HepG2 (cell line): ENCODE results near the gene SSBP4. TPM values are rescaled to one million over a fixed set of nuclear protein-coding genes. Genes with fewer than 3 reads are reported as not detected.

Source experiments
- BORCS8-MEF2B ChIP-seq: sonication (generic); formaldehyde crosslinking; IDR thresholded peaks from 2 replicates; pipeline ENCODE4 v1.8.0; 2022; ENCODE audit warnings: mild to moderate bottlenecking, missing genetic modification reagents
- CBX2 ChIP-seq, 2 experiments: fragments of 200-600 bp in 1 of 2; sonication (generic); formaldehyde crosslinking in 1 of 2; IDR thresholded peaks; 2 replicates each; pipeline versions ENCODE4 v1.7.0 to v1.8.1; 2018 to 2022; ENCODE audit warnings: low read depth in 2 of 2, low read length in 1 of 2, mild to moderate bottlenecking in 1 of 2, missing genetic modification reagents in 1 of 2
- CTCF ChIP-seq: sonication (generic); formaldehyde crosslinking; IDR thresholded peaks from 2 replicates; pipeline ENCODE4 v1.5.0; 2020; ENCODE audit warnings: mild to moderate bottlenecking, missing genetic modification reagents, moderate library complexity
- HDAC1 ChIP-seq: sonication (generic); formaldehyde crosslinking; IDR thresholded peaks from 2 replicates; pipeline ENCODE4 v1.5.1; 2020; ENCODE audit warnings: mild to moderate bottlenecking, missing genetic modification reagents
- HHEX ChIP-seq: IDR thresholded peaks from 2 replicates; pipeline ENCODE4 v1.6.1; 2016; ENCODE audit warnings: control low read depth
- HNF4A ChIP-seq: sonication (generic); formaldehyde crosslinking; IDR thresholded peaks from 2 replicates; pipeline ENCODE4 v1.4.0; 2020; ENCODE audit warnings: missing genetic modification reagents
- KLF6 ChIP-seq: IDR thresholded peaks from 2 replicates; pipeline ENCODE4 v1.8.0; 2016; ENCODE audit warnings: missing biosample characterization, missing genetic modification reagents
- NKX3-1 ChIP-seq: sonication (generic); formaldehyde crosslinking; IDR thresholded peaks from 2 replicates; pipeline ENCODE4 v1.5.0; 2020; ENCODE audit warnings: missing genetic modification reagents
- NR2C2 ChIP-seq: sonication (generic); formaldehyde crosslinking; IDR thresholded peaks from 2 replicates; pipeline ENCODE4 v1.4.0; 2020; ENCODE audit warnings: missing genetic modification reagents, mild to moderate bottlenecking, moderate library complexity, borderline replicate concordance
- PHF8 ChIP-seq: sonication (generic); formaldehyde crosslinking; IDR thresholded peaks from 2 replicates; pipeline ENCODE4 v1.5.0; 2020; ENCODE audit warnings: missing genetic modification reagents
- POLR2AphosphoS5 ChIP-seq: IDR thresholded peaks from 2 replicates; pipeline ENCODE4 v1.6.1; 2012; ENCODE audit warnings: low read depth, low read length
- RAD21 ChIP-seq: fragments of 450-650 bp; formaldehyde crosslinking; IDR thresholded peaks from 2 replicates; pipeline ENCODE4 v1.5.0; 2020; ENCODE audit warnings: mild to moderate bottlenecking
- SP4 ChIP-seq: sonication (generic); formaldehyde crosslinking; IDR thresholded peaks from 2 replicates; pipeline ENCODE4 v1.8.1; 2023; ENCODE audit warnings: mild to moderate bottlenecking, missing genetic modification reagents
- SPEN ChIP-seq: sonication (generic); formaldehyde crosslinking; IDR thresholded peaks from 2 replicates; pipeline ENCODE4 v1.5.1; 2020; ENCODE audit warnings: low read depth, mild to moderate bottlenecking, missing genetic modification reagents
- YEATS4 ChIP-seq: sonication (generic); formaldehyde crosslinking; IDR thresholded peaks from 2 replicates; pipeline ENCODE4 v1.4.0; 2020; ENCODE audit warnings: missing genetic modification reagents, borderline replicate concordance
- ZFYVE20 ChIP-seq: sonication (generic); formaldehyde crosslinking; IDR thresholded peaks from 2 replicates; pipeline ENCODE4 v1.8.0; 2023; ENCODE audit warnings: low read depth, mild to moderate bottlenecking, moderate library complexity, missing genetic modification reagents, borderline replicate concordance
- ZMAT3 ChIP-seq: sonication (generic); formaldehyde crosslinking; conservative IDR thresholded peaks from 2 replicates; pipeline ENCODE4 v1.7.0; 2021; ENCODE audit warnings: missing genetic modification reagents
- ZNF264 ChIP-seq: sonication (generic); formaldehyde crosslinking; IDR thresholded peaks from 2 replicates; pipeline ENCODE4 v1.4.0; 2020; ENCODE audit warnings: missing genetic modification reagents
- ZNF317 ChIP-seq: sonication (generic); formaldehyde crosslinking; IDR thresholded peaks from 2 replicates; pipeline ENCODE4 v1.5.0; 2020; ENCODE audit warnings: mild to moderate bottlenecking, missing genetic modification reagents
- ZNF383 ChIP-seq: sonication (generic); formaldehyde crosslinking; IDR thresholded peaks from 2 replicates; pipeline ENCODE4 v1.4.0; 2020; ENCODE audit warnings: missing genetic modification reagents, mild to moderate bottlenecking, borderline replicate concordance
- ZNF570 ChIP-seq: sonication (generic); formaldehyde crosslinking; IDR thresholded peaks from 2 replicates; pipeline ENCODE4 v1.4.0; 2020; ENCODE audit warnings: mild to moderate bottlenecking, missing genetic modification reagents, borderline replicate concordance
- ZNF747 ChIP-seq: sonication (generic); formaldehyde crosslinking; IDR thresholded peaks from 2 replicates; pipeline ENCODE4 v1.8.1; 2023; ENCODE audit warnings: missing genetic modification reagents, mild to moderate bottlenecking, borderline replicate concordance
- ZNF776 ChIP-seq: sonication (generic); formaldehyde crosslinking; IDR thresholded peaks from 2 replicates; pipeline ENCODE4 v1.4.0; 2020; ENCODE audit warnings: mild to moderate bottlenecking, missing genetic modification reagents
- ZNF788 ChIP-seq: sonication (generic); formaldehyde crosslinking; IDR thresholded peaks from 2 replicates; pipeline ENCODE4 v1.5.0; 2020; ENCODE audit warnings: mild to moderate bottlenecking, missing genetic modification reagents, borderline replicate concordance
- ZNF883 ChIP-seq: sonication (generic); formaldehyde crosslinking; IDR thresholded peaks from 2 replicates; pipeline ENCODE4 v1.5.1; 2020; ENCODE audit warnings: mild to moderate bottlenecking, missing genetic modification reagents; ENCODE audit errors: not compliant biosample characterization
- ZSCAN12 ChIP-seq: sonication (generic); formaldehyde crosslinking; IDR thresholded peaks from 2 replicates; pipeline ENCODE4 v1.9.0; 2021; ENCODE audit warnings: mild to moderate bottlenecking, missing genetic modification reagents
- polyA plus RNA-seq, 8 experiments: library from polyadenylated mRNA; depleted of rRNA in 3 of 8; stranded (reverse) in 7 of 8; unstranded in 1 of 8; fragments of >200 nt; fragmentation: Illumina TruSeq in 4 of 8; extraction: Trizol in 4 of 8; gene quantifications; 2 replicates each; pipeline versions ENCODE4 v1.2.1 to v1.2.3, GENCODE V29; 2011 to 2016; ENCODE audit warnings: low read depth in 4 of 8, missing spikeins in 1 of 8, mixed read lengths in 1 of 8; ENCODE audit not compliant: insufficient read depth in 1 of 8
- total RNA-seq, 5 experiments: library from RNA; depleted of rRNA; stranded (reverse); fragments of >200 nt; fragmentation: Illumina TruSeq; extraction: Trizol; gene quantifications; 2 replicates each; pipeline ENCODE4 v1.2.3, GENCODE V29; 2016; ENCODE audit warnings: low read depth in 1 of 5
- TF ChIP-seq, protein P1 (sequence below): sonication (generic); formaldehyde crosslinking; IDR thresholded peaks from 2 replicates; pipeline ENCODE4 v1.5.1; 2020; ENCODE audit warnings: missing genetic modification reagents, mild to moderate bottlenecking, borderline replicate concordance

Gene SSBP4
- total and polyA plus RNA-seq, 2 of the 13 experiments (the other 11 are each of a cell fraction or from before 2014, with no cell fraction given) = 20.8 to 39.5 TPM

- TF ChIP-seq RAD21 (0 out of 2 replicates have a peak, but pooled peaks have one; percentile 29), KLF6 (CRISPR knock-in tag) (peak; percentile 52; the same call in 1 of the 2 replicates), ZFYVE20 (CRISPR knock-in tag) (no peak), SPEN (CRISPR knock-in tag) (0 out of 2 replicates have a peak, but pooled peaks have one; percentile 21), BORCS8-MEF2B (peak; percentile 50; the same call in 1 of the 2 replicates), CBX2 (IDR thresholded peaks at IDR 0.05; ENCODE audit: low read depth, low read length) (no peak), CBX2 (CRISPR knock-in tag; IDR thresholded peaks at IDR 0.05; ENCODE audit: low read depth) (no peak), ZNF776 (CRISPR knock-in tag) (peak; percentile 70; the same call in 1 of the 2 replicates), ZNF317 (CRISPR knock-in tag) (peak; percentile 54; the same call in 1 of the 2 replicates), PHF8 (CRISPR knock-in tag) (peak; percentile 37; the same call in 1 of the 2 replicates), ZNF570 (CRISPR knock-in tag) (no peak), ZSCAN12 (CRISPR knock-in tag) (no peak), SP4 (CRISPR knock-in tag) (no peak), ZNF747 (CRISPR knock-in tag) (0 out of 2 replicates have a peak, but pooled peaks have one; percentile 46), HNF4A (CRISPR knock-in tag) (peak; percentile 75), YEATS4 (CRISPR knock-in tag) (peak; percentile 31; the same call in 1 of the 2 replicates), ZNF788 (CRISPR knock-in tag) (peak; percentile 62; the same call in 1 of the 2 replicates), ZNF383 (CRISPR knock-in tag) (no peak), CTCF (CRISPR knock-in tag) (peak; percentile 29; the same call in 1 of the 2 replicates), ZMAT3 (CRISPR knock-in tag) (peak; percentile 74; the same call in 1 of the 2 replicates), NKX3-1 (CRISPR knock-in tag) (0 out of 2 replicates have a peak, but pooled peaks have one; percentile 11), ZNF883 (CRISPR knock-in tag) (no peak), HDAC1 (CRISPR knock-in tag) (peak; percentile 85), POLR2AphosphoS5 (0 out of 2 replicates have a peak, but pooled peaks have one; percentile 21), HHEX (no peak), NR2C2 (CRISPR knock-in tag) (0 out of 2 replicates have a peak, but pooled peaks have one; percentile 12), ZNF264 (no peak)
- TF ChIP-seq, protein P1, sequence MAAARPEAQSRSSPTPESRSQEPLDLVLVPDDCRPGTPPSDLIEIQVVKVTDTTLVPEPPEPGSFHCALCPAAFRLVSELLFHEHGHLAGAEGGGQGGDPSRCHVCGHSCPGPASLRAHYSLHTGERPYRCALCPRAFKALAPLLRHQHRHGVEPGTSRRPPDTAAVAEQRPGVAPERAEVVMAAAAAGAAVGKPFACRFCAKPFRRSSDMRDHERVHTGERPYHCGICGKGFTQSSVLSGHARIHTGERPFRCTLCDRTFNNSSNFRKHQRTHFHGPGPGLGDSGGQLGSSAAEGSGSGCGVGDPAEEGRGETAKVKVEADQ (CRISPR knock-in tag) = 0 out of 2 replicates have a peak, but pooled peaks have one; percentile 30
These were observed 682 bp downstream of the SSBP4 start (continued) for GRCh38 chr19:18419699-18420460.
